GM04504 (cell line): ENCODE measurements around the gene METTL25B.

ENCODE experiments used
- DNase-seq: peaks from one replicate; pipeline ENCODE4 v3.0.0-alpha.2; 2012; ENCODE audit warnings: low read depth

Gene METTL25B

DNA sequence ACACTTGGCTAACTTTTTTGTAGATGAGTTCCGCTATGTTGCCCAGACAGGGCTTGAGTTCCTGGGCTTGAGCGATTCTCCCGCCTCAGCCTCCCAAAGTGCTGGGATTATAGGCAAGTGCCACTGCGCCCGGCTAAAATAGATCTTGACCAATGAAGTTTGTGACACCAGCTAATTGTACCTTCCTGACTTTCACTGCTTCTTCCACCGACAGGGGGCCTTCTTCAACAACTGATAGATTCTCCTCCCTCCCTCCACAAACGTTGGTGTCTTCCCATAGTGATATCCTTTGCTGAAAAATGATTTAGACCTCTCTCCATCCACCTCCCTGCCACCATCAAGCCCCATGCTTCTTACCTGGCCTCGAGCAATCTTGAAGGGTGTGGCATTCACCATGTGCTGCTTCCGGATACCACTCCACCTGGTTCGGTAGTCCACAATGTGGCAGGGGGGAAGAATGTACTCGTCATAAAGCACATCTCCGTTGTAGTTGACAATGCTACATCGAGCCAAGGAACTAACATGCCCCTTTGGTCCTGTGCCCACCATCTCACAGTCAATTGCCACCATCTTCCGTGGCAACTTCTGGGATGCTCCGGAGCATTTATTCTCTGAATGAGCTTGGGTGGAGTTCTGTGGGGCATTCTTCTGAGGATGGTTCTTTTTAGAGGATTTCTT, 1.6 kb upstream of the METTL25B start:
- DNase-seq: no peak

GRCh38 chr1:156727492-156727891, 777 bp upstream of the METTL25B start:
- DNase-seq: no peak

- peak; percentile 93 for DNase-seq
Observed at GRCh38 chr1:156728599-156729462, 562 bp downstream of the METTL25B start, which contains the start of gene ISG20L2. ISG20L2 (minus strand) TSS chr1:156728766; CDS start chr1:156727652, 1,114 bp downstream.

DNA sequence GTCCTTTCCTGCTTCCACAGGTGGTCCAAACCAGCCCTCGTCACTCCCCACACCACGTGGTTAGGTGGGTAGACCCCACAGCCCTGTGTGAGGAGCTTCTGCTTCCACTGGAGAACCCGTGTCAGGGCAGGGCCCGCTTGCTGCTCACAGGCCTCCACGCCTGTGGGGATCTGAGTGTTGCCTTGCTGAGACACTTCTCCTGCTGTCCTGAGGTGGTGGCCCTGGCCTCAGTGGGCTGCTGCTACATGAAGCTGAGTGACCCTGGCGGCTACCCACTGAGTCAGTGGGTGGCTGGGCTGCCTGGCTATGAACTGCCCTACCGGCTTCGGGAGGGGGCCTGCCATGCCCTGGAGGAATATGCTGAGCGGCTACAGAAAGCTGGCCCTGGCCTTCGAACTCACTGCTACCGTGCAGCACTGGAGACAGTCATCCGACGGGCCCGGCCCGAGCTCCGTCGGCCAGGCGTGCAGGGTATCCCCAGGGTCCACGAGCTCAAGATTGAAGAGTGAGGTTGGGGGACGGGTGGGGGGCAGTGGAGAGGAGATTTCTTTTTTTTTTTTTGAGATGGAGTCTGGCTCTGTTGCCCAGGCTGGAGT, 5.8 kb downstream of the METTL25B start:
- DNase-seq: no peak

DNA sequence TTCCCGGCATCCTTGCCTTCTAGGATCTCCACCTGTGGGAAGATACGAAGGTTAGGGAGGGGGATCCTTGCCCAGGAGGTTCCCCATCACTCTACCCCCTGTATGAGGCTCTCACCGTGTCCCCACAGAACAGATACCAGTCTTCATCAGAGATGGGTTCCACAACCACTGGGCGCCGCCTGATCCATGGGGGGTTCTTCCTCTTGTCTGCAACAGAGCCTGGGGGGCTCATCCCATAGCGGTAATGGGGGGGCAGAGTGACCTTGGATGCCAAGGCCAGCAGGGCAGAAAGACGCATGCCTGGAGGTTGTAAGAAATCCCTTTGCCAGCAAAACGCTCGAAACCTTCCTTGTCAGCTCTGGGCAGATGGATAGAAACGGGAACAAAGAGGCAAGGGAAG, 10.1 kb downstream of the METTL25B start:
- DNase-seq: no peak

DNA sequence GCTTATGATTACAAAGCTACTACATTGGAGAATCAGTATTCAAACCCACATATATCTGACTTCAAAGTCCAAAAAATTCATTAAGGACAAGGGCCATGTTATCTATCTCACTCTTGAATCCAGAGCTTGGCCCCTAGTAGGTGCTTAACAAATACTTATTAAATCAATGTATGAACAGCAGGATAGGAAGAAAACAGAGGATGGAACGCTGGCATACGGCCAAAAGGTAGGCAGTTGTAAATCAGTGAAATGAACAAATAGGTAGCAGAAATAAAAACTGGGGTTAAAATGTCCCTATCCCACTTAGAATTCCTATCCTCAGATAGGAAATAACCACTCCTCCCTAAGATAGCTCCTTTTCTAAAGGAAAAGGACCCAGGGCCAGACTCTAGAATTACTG, 10.6 kb downstream of the METTL25B start:
- no peak for DNase-seq

DNA sequence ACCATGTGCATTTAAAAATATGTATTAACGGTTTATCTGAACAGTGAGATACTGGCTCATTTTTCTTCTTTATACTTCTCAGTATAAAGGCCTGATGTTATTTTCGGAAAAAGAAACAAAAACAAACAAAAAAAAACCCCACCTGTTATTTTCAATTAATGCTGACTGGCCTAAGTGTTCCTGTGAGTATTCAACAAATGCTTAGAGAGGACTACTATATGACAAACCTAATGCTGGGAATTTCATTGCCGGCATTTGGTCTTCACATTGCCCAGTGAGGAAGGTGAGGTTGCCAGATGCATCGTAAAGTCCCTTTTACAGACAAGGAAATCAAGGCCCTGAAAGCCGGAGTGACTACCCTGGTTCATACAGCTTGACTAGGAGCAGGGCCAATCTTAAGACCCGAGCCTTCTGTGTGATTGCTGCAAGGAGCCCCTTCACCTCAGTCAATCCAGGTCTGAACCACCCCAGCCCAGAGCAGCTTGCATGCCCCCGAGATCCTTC, 12.0 kb downstream of the METTL25B start:
- DNase-seq: no peak

GRCh38 chr1:156740741-156741480, 12.6 kb downstream of the METTL25B start, which contains the start of gene MRPL24:
MRPL24 (minus strand) TSS chr1:156741088; CDS start chr1:156738704, 2,384 bp downstream.
- DNase-seq: peak; percentile 99

GRCh38 chr1:156741481-156741983, 13.3 kb downstream of the METTL25B start:
- no peak for DNase-seq

GRCh38 chr1:156742017-156742416, 13.7 kb downstream of the METTL25B start:
- DNase-seq: no peak

DNA sequence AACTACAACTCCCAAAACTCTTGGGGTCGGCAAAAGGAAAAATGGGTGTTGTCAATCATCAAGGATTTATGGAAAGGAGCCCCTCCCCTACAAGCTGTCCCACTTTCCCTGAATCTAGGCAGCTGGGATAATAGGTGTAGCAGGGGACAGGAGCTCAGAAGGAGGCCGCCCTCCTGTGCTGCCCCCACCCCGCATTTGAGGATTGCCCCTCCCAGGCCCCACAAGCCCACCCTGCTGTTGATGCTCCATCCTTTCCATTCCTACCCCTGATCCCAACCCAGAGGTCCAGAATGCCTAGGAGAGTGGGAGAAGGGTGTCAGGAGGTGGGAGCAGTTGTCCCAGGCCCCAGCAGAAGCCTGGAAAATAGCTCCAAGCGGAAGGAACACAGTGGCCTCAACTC, 14.5 kb downstream of the METTL25B start:
- no peak for DNase-seq

- DNase-seq: no peak
Observed at GRCh38 chr1:156743367-156744302, 15.4 kb downstream of the METTL25B start.

DNA sequence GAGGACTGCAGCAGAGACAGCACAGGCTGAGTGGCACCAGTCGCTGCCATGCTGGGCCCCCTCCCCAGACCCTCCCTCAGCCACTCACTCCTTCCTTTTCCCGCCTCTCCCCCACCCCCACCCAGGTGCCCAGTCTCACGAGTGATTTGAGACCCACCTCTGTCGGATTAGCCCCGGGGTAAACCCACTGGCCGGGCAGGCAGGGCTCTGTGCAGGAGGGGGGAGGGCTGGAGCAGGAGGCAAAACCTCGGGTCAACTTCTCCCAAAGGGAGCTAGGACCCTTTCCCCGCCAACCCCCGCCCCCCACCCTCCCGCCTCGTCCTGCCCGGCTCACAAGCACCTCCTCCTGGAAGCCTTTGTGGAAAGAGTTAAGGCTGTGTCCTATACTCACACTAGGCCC, 16.1 kb downstream of the METTL25B start:
- DNase-seq: no peak

DNA sequence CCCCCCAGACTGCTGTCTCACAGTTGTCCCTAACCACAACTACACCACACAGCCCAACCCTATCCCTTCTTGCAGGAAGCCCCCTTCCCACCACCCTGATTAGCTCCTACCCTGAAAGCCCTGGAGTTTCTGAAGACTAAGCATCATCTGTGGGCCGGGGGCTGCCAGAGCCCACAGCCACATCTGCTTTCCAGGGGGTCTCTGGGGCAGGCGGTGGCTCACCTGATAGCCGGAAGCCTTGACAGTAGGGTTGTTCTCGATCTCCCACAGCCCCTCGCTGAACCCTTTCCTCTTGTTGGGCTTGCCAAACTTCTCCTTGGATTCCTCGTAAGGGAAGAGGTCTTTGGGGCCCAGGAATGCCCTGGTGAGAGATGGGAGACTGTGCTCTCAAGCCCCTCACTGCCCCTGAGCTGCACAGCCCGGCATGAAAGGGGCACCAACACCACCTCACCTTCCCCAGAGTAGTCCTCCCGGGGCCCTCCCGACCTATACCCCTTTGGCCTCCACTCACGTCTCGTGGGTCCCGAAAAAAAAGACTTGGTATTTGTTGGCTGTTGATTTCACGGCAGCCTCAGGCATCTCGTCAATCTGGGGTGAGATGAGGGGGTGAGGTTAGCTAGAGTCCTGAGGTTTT, 16.6 kb downstream of the METTL25B start:
- no peak for DNase-seq

DNA sequence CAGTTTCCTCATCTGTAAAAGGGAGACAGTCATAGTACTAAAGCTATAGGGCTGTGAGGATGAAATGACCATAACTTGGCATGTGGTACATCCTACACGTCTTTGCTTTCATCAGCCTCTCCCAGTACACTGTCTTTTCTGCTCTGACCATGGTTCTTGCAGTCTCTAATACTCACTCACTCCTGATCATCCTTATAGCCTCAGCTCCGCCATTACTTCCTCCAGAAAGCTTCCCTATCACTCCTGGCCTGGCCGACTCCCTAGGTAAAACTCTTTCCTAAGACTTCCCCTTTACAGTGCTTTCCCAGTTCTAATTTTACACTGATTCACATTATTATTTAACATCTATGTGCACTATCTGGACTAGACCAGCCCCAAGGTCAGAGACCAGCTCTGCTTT, 17.6 kb downstream of the METTL25B start:
- DNase-seq: no peak

DNA sequence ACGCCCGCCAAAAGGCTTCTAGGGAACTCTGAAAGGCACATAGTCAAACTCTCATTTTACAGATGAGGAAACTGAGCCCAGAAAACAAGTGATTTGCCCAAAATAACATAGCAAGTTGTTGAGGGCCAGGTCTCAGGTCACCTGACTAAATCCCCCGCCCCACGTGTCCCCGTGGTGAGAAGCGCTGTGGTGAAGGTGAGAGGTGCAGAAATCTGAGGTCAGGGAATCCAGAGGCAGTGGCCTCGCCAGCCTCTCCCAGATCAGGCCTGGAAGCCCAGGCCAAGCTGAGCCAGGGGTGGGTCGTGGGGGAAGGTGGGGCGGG, 18.1 kb downstream of the METTL25B start:
- no peak for DNase-seq

GRCh38 chr1:156746728-156747631, 18.7 kb downstream of the METTL25B start:
- DNase-seq: peak; percentile 92

DNA sequence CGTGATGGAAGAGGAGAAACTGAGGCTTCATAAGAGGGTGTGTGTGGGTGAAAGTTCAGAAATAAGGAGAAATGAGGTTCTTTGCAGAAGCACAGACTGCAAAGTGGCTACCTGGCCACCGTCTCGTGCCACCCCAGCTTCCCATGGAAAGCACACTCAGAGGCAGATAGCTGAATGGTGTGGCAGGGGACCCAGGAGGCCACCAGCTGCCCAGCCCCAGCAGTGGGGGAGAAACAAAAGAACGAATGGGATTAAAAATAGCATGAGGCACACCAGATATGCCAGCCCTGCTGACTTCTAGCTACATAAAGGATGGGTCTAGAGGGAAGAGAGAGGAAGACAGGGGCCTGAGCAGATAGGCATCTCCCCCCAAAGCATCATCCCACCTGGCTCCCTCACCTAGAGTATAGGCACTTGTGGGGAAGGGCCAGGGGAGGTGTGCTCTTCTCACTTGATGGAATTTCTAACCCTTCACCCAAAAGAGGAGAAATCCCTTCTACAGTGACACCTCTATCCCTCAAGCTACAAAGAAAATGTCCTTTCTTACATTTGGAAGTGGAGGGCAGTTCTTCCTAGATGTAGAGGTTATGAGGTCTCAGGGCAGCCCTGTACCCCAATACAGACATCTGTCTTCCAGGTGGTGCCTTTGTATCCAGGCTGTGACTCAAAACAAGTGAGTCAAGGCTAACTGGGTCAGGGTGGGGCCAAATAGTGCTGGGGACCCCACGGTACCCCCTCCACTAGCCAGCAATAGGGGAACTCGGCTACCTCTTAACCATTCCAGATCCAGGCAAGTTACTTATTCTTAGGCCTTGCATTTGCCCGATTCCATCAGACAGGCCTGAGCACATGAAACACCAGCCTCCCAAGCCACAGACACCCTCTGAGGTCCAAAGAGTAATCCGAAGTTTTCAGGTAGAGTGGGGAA, 19.7 kb downstream of the METTL25B start:
- DNase-seq: no peak
